H1 (cell line): ENCODE data around the gene PLPPR3. TPM values are rescaled to one million over a fixed set of nuclear protein-coding genes. Genes with fewer than 3 reads are reported as not detected.
A peak's percentile ranks its signal among the peaks of the same experiment; 100 is the strongest.

Experiments used
- CTCF ChIA-PET: fragments of 300-600 bp; sonication (Branson Sonifier 250); formaldehyde crosslinking; loops from one replicate; lab custom pipeline; 2021; ENCODE audit not compliant: partially characterized antibody; lab: Charles Lee
- POLR2A ChIA-PET: fragments of 300-600 bp; sonication (Branson Sonifier 250); formaldehyde crosslinking; loops from one replicate; lab custom pipeline; 2021; ENCODE audit warnings: inconsistent platforms; ENCODE audit not compliant: partially characterized antibody; lab: Charles Lee
- DNase-seq, 2 experiments: peaks; one replicate each; pipeline versions ENCODE4 v3.0.0 to v3.0.0-alpha.2; 2010 to 2022; ENCODE audit warnings: low spot score in 2 of 2, low read depth in 1 of 2, mixed read lengths in 1 of 2
- FAIRE-seq: peaks from 2 replicates; lab custom pipeline; 2011; peaks lifted over from hg19 to GRCh38; lab: Jason Lieb, UNC
- H2AFZ ChIP-seq: 2 replicates; pipeline ENCODE4 v1.8.1; 2012; ENCODE audit warnings: low read length, inconsistent platforms
- H2AK5ac ChIP-seq: 2 replicates; pipeline ENCODE4 v1.6.1; 2013; ENCODE audit warnings: low read depth, low read length
- H2BK120ac ChIP-seq: replicated peaks from 2 replicates; pipeline ENCODE3; 2013; ENCODE audit warnings: low read depth, low read length, inconsistent platforms
- H2BK12ac ChIP-seq: 2 replicates; pipeline ENCODE4 v1.6.1; 2013; ENCODE audit warnings: low read depth, low read length
- H2BK15ac ChIP-seq: 2 replicates; pipeline ENCODE4 v1.6.1; 2013; ENCODE audit warnings: low read length
- H2BK20ac ChIP-seq: 2 replicates; pipeline ENCODE4 v1.6.1; 2013; ENCODE audit warnings: low read length
- H2BK5ac ChIP-seq: 2 replicates; pipeline ENCODE4 v1.6.1; 2013; ENCODE audit warnings: low read depth, low read length
- H3K14ac ChIP-seq: 2 replicates; pipeline ENCODE4 v1.6.1; 2013; ENCODE audit warnings: inconsistent platforms; ENCODE audit not compliant: insufficient read length
- H3K18ac ChIP-seq: 2 replicates; pipeline ENCODE4 v1.6.1; 2013; ENCODE audit warnings: low read length; ENCODE audit errors: extremely low read depth
- H3K23ac ChIP-seq: 2 replicates; pipeline ENCODE4 v1.6.1; 2013; ENCODE audit warnings: inconsistent platforms; ENCODE audit not compliant: insufficient read length
- H3K23me2 ChIP-seq: 2 replicates; pipeline ENCODE4 v1.6.1; 2013; ENCODE audit warnings: low read depth, low read length
- H3K27ac ChIP-seq: 2 replicates; pipeline ENCODE4 v1.6.1; 2011; ENCODE audit warnings: low read depth, low read length, inconsistent platforms
- H3K27me3 ChIP-seq, 4 experiments: replicated peaks in 1 of 4; 1 replicate in 1 of 4; 2 replicates in 3 of 4; pipeline versions ENCODE4 v1.6.1 to v1.8.1; 2011 to 2013; ENCODE audit warnings: low read length in 3 of 4, mild to moderate bottlenecking in 3 of 4, inconsistent platforms in 2 of 4, mixed read lengths in 2 of 4, moderate library complexity in 1 of 4; ENCODE audit not compliant: control insufficient read depth in 3 of 4, insufficient read depth in 3 of 4; ENCODE audit errors: extremely low read depth in 1 of 4
- H3K36me3 ChIP-seq, 4 experiments: 2 replicates each; pipeline versions ENCODE4 v1.6.1 to v1.8.1; 2011 to 2013; ENCODE audit warnings: mild to moderate bottlenecking in 4 of 4, low read length in 3 of 4, moderate library complexity in 2 of 4, control low read depth in 1 of 4, inconsistent platforms in 1 of 4; ENCODE audit not compliant: insufficient read depth in 4 of 4, control insufficient read depth in 2 of 4
- H3K4ac ChIP-seq: replicated peaks from 2 replicates; pipeline ENCODE3; 2013; ENCODE audit warnings: low read length, low read depth, mixed read lengths, inconsistent platforms; ENCODE audit not compliant: insufficient read length
- H3K4me1 ChIP-seq, 4 experiments: replicated peaks in 1 of 4; 1 replicate in 1 of 4; 2 replicates in 3 of 4; pipeline versions ENCODE4 v1.6.1 to v1.8.1; 2011 to 2013; ENCODE audit warnings: low read length in 3 of 4, inconsistent platforms in 2 of 4, mixed read lengths in 1 of 4; ENCODE audit not compliant: insufficient read depth in 4 of 4, control insufficient read depth in 3 of 4
- H3K4me2 ChIP-seq, 2 experiments: 2 replicates each; pipeline versions ENCODE4 v1.6.1 to v1.8.1; 2011 to 2013; ENCODE audit warnings: low read depth in 2 of 2, low read length in 2 of 2, control low read depth in 1 of 2, inconsistent platforms in 1 of 2, mild to moderate bottlenecking in 1 of 2; ENCODE audit not compliant: insufficient read depth in 1 of 2
- H3K4me3 ChIP-seq, 4 experiments: fragments of 200-600, 300-600 bp in 1 of 4; sonication (generic), shearing (Covaris generic), sonication (Bioruptor Twin) in 1 of 4; 2 replicates each; pipeline versions ENCODE4 v1.5.1 to v1.8.1; 2011 to 2016; ENCODE audit warnings: low read length in 4 of 4, low read depth in 3 of 4, control low read depth in 2 of 4, inconsistent platforms in 2 of 4, mild to moderate bottlenecking in 2 of 4, mixed read lengths in 1 of 4, moderate library complexity in 1 of 4; ENCODE audit not compliant: insufficient read depth in 2 of 4; ENCODE audit errors: extremely low read depth in 1 of 4
- H3K56ac ChIP-seq: replicated peaks from 2 replicates; pipeline ENCODE3; 2013; ENCODE audit warnings: low read depth, mild to moderate bottlenecking, mixed read lengths, low read length, inconsistent platforms; ENCODE audit not compliant: insufficient read length
- H3K79me1 ChIP-seq: 2 replicates; pipeline ENCODE4 v1.6.1; 2013; ENCODE audit warnings: low read depth, low read length, control low read depth
- H3K79me2 ChIP-seq, 2 experiments: 2 replicates each; pipeline versions ENCODE4 v1.6.1 to v1.8.1; 2012 to 2013; ENCODE audit warnings: low read length in 2 of 2, mild to moderate bottlenecking in 2 of 2, inconsistent platforms in 1 of 2; ENCODE audit not compliant: insufficient read depth in 2 of 2, control insufficient read depth in 1 of 2
- H3K9ac ChIP-seq, 4 experiments: replicated peaks in 1 of 4; 1 replicate in 1 of 4; 2 replicates in 3 of 4; pipeline versions ENCODE4 v1.6.1 to v1.8.1; 2011 to 2013; ENCODE audit warnings: low read depth in 3 of 4, low read length in 3 of 4, control low read depth in 2 of 4, mild to moderate bottlenecking in 2 of 4, moderate library complexity in 2 of 4, inconsistent platforms in 1 of 4; ENCODE audit errors: extremely low read depth in 1 of 4
- H3K9me3 ChIP-seq, 2 experiments: 2 replicates each; pipeline versions ENCODE4 v1.6.1 to v1.8.1; 2012 to 2013; ENCODE audit warnings: mild to moderate bottlenecking in 2 of 2, moderate library complexity in 2 of 2, control low read depth in 1 of 2, inconsistent platforms in 1 of 2, low read depth in 1 of 2, low read length in 1 of 2, mixed read lengths in 1 of 2; ENCODE audit not compliant: insufficient read depth in 2 of 2
- H4K20me1 ChIP-seq, 2 experiments: replicated peaks in 1 of 2; 2 replicates each; pipeline versions ENCODE3 to v1.8.1; 2011 to 2013; ENCODE audit warnings: inconsistent platforms in 2 of 2, low read length in 2 of 2, mild to moderate bottlenecking in 1 of 2; ENCODE audit not compliant: insufficient read depth in 2 of 2, control insufficient read depth in 1 of 2
- H4K5ac ChIP-seq: 2 replicates; pipeline ENCODE4 v1.6.1; 2013; ENCODE audit warnings: low read length, low read depth, mixed read lengths, inconsistent platforms; ENCODE audit not compliant: insufficient read length
- H4K8ac ChIP-seq: 2 replicates; pipeline ENCODE4 v1.8.0; 2013; ENCODE audit warnings: mild to moderate bottlenecking, moderate library complexity, low read length, inconsistent platforms; ENCODE audit not compliant: insufficient read depth; ENCODE audit errors: extremely low read depth
- H4K91ac ChIP-seq: replicated peaks from 2 replicates; pipeline ENCODE3; 2013; ENCODE audit warnings: low read length, mixed read lengths, inconsistent platforms; ENCODE audit not compliant: insufficient read length
- ASH2L ChIP-seq: fragments of 200-600, 300-600 bp; sonication (generic); IDR thresholded peaks from one replicate; pipeline ENCODE4 v1.7.1; 2017; ENCODE audit warnings: low read length
- BACH1 ChIP-seq: IDR thresholded peaks from 2 replicates; pipeline ENCODE4 v1.6.1; 2012; ENCODE audit warnings: low read length, improper control_type of control experiment
- POLR2AphosphoS5 ChIP-seq: IDR thresholded peaks from 2 replicates; pipeline ENCODE4 v1.6.1; 2011; ENCODE audit warnings: low read depth, low read length
- RBBP5 ChIP-seq: IDR thresholded peaks from 2 replicates; pipeline ENCODE4 v1.7.1; 2012; ENCODE audit warnings: low read depth, mild to moderate bottlenecking, inconsistent platforms, low read length, moderate library complexity, borderline replicate concordance
- SUZ12 ChIP-seq: fragments of 200-600 bp; sonication (generic); IDR thresholded peaks from 2 replicates; pipeline ENCODE4 v1.6.1; 2012; ENCODE audit warnings: mild to moderate bottlenecking, inconsistent platforms, low read length, moderate library complexity, mixed read lengths
- WGBS, 2 experiments: shearing (Covaris generic) in 1 of 2; methylation state at CpG; one replicate each; pipeline versions ENCODE4 v1.1.6 to v1.1.7; 2013 to 2015; ENCODE audit warnings: low lambda C conversion rate in 2 of 2, mixed read lengths in 2 of 2, inconsistent platforms in 1 of 2, low coverage in 1 of 2, missing lambda C conversion rate in 1 of 2; ENCODE audit not compliant: insufficient replicate concordance in 2 of 2, insufficient coverage in 1 of 2, insufficient read length in 1 of 2; ENCODE audit errors: extremely low coverage in 1 of 2, missing lambda C conversion rate in 1 of 2; 5-methylcytosine and 5-hydroxymethylcytosine counted together
- polyA plus RNA-seq, 7 experiments: library from polyadenylated mRNA; depleted of rRNA in 3 of 7; stranded (reverse) in 5 of 7; unstranded in 2 of 7; fragments of >200 nt in 5 of 7; fragments of 200-250 nt in 2 of 7; gene quantifications; 1 replicate in 5 of 7; 2 replicates in 1 of 7; 4 replicates in 1 of 7; pipeline versions ENCODE4 v1.2.1 to v1.2.3, GENCODE V29; 2011 to 2013; ENCODE audit warnings: missing spikeins in 2 of 7, mixed read lengths in 2 of 7
- total RNA-seq: library from RNA; stranded (reverse); fragmentation: NEBNext Ultra II Directional; extraction: Animal tissue kit (Norgen Biotek cat#: 25700); gene quantifications from 2 replicates; pipeline ENCODE4 v1.2.1, GENCODE V29; 2021

Gene PLPPR3
- total and polyA plus RNA-seq, 2 of the 8 experiments (the other 6 are each of a cell fraction or from before 2014, with no cell fraction given): 71.7 to 76.4 TPM

DNA sequence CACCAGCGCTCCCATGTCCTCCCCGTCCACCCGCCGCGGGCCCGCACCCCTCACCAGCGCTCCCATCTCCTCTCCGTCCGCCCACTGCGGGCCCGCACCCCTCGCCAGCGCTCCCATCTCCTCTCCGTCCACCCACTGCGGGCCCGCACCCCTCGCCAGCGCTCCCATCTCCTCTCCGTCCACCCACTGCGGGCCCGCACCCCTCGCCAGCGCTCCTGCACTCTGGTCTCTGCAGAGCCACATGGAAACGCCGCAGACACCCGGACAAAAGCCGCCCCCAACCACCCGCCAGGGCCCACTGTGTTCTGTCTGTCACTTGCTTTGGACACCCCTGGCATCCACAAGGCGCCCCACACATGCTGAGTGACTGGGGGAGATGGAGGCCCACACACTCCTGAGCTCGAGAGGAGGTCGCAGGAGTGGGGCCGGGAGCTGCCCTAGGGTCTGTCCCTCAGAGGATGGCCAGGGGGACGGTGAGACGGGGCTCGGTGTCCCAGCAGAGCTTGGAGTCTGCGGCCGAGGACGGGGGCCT lies 45.1 kb upstream of the PLPPR3 start:
- Histone ChIP-seq H2BK12ac (no peak overlapping the region), H2AFZ (no peak overlapping the region), H3K56ac (no peak overlapping the region), H3K23ac (no peak overlapping the region), H2BK5ac (no peak overlapping the region), H2AK5ac (no peak overlapping the region), H3K9me3 (peaks cover 0 to under 1% of the 10 kb centered on the region in 2 experiments; a peak in 1 of 4 replicates), H3K79me2 (no peaks in the 10 kb centered on the region), H3K36me3 (peaks cover 0 to 12% (median 0%) of the 10 kb centered on the region in 4 experiments; a peak in 2 of 8 replicates), H3K27me3 (peaks cover 0 to 5% (median 0%) of the 10 kb centered on the region in 4 experiments; a peak in 2 of 7 replicates), H3K23me2 (peaks cover 5% of the 10 kb centered on the region; the same call in 1 of the 2 replicates), H4K5ac (no peak overlapping the region), H3K27ac (no peak overlapping the region), H3K18ac (no peak overlapping the region; the same call in 1 of the 2 replicates), H2BK15ac (no peak overlapping the region), H3K4ac (no peak overlapping the region), H4K8ac (no peak overlapping the region; the same call in 1 of the 2 replicates), H3K4me3 (no peak overlapping the region), H2BK120ac (no peak overlapping the region), H3K79me1 (no peaks in the 10 kb centered on the region; the same call in 1 of the 2 replicates), H4K20me1 (peaks cover 4 to 8% of the 10 kb centered on the region in 2 experiments), H3K9ac (no peak overlapping the region), H2BK20ac (no peak overlapping the region), H4K91ac (no peak overlapping the region), H3K4me2 (peak overlapping the region in 1 of 2 experiments; percentile 35; a peak in 1 of 4 replicates), H3K14ac (no peak overlapping the region), H3K4me1 (peaks cover 0 to 14% (median 4%) of the 10 kb centered on the region in 4 experiments; a peak in 6 of 7 replicates)
- ChIA-PET POLR2A (interaction anchor here (0.7 to 1.3 kb wide), 3 partner anchors 32 to 66 kb away, joined by 3 to 5 read pairs (median 5); no protein-coding TSS in a partner anchor), CTCF (interaction anchor here (0.6 to 2.6 kb wide), 15 partner anchors 8 to 372 kb away, joined by 3 to 9 read pairs (median 4); partner anchors contain the start of gene MISP)
- DNase-seq: no peak
- no peak for FAIRE-seq
- WGBS, 2 experiments: 82% methylated on average over 32 of the region's 38 CpGs; no CpG with 5 or more reads in 1 of the 2 experiments
- TF ChIP-seq ASH2L (no peak), BACH1 (no peak), SUZ12 (no peak), RBBP5 (no peak), POLR2AphosphoS5 (no peak)
